Measurements from ENCODE around the gene FRMD4B.

FRMD4B gene

DNA sequence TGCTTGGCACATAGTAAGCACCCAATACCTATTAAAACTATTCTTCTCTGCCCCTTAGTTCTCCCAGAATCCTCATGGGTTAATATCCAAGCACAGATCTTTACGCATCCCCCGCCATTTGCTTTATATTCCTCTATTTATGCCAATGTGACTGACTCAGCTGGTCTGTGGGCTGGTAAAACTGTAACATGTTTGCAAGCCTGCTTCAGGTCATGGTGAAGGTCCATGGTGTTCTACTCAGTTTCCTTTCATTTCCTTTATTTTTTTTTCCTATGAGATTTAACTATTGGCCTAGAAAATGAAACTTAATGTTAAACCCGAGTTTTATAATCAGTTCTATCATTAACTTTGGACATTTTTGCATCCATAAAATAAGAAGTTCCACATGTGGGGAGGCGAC, 47.0 kb downstream of the FRMD4B start:
- TF ChIP-seq, protein P1, sequence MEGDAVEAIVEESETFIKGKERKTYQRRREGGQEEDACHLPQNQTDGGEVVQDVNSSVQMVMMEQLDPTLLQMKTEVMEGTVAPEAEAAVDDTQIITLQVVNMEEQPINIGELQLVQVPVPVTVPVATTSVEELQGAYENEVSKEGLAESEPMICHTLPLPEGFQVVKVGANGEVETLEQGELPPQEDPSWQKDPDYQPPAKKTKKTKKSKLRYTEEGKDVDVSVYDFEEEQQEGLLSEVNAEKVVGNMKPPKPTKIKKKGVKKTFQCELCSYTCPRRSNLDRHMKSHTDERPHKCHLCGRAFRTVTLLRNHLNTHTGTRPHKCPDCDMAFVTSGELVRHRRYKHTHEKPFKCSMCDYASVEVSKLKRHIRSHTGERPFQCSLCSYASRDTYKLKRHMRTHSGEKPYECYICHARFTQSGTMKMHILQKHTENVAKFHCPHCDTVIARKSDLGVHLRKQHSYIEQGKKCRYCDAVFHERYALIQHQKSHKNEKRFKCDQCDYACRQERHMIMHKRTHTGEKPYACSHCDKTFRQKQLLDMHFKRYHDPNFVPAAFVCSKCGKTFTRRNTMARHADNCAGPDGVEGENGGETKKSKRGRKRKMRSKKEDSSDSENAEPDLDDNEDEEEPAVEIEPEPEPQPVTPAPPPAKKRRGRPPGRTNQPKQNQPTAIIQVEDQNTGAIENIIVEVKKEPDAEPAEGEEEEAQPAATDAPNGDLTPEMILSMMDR (IDR thresholded peaks at IDR 0.05; ENCODE audit: insufficient read depth, missing control alignments) = no peak
- FAIRE-seq (no peak), DNase-seq (ENCODE audit: insufficient read length, low spot score) (no peak)

DNA sequence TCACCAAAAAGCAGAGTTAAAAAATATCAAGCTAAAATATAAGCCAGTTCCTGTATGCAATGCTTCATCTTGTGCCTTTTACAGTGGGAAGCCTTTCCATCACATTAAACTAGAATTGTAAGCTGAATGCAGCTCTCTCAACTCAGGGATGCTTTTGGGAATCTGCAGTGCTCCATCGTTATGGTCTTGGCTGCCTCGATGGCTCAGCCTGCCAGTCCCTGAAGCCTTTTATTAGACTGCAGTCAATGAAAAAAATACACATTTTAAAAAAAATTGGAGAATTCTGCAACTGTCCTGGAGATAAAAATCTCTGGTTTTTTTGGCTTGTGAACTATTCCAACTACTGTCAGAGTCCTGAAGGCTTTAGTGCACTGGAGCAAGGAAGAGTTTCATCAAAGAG, 53.0 kb downstream of the FRMD4B start:
- no peak for FAIRE-seq
- no peak for DNase-seq (ENCODE audit: insufficient read length, low spot score)
- TF ChIP-seq, protein P1 (IDR thresholded peaks at IDR 0.05; ENCODE audit: insufficient read depth, missing control alignments) = no peak

DNA sequence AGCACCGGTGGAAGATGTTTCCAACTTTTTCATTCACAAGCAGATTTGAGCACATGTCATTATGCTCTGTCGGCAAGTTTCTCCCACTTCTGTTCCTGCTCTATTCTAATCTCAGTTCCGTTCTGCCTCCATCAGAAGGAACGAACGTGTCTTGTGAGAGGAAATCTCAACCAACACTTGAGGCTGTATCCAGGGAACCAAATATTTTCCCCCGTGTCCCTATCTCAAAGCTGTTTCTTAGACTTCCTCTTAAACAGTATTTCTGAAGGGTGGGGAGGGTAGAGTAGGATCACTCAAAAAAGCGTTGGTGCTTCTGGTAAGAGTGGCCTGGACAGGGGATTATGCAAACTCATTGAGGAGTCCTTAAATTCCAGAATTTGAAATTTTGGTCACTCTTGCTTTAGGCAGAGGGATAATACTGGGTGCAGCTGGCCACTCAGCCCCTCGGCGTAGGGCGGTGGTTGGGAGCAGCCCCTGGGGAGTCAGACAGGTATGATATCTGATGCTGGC, 54.9 kb downstream of the FRMD4B start:
- no peak for DNase-seq (ENCODE audit: insufficient read length, low spot score)
- TF ChIP-seq, protein P1 (IDR thresholded peaks at IDR 0.05; ENCODE audit: insufficient read depth, missing control alignments) = no peak

DNA sequence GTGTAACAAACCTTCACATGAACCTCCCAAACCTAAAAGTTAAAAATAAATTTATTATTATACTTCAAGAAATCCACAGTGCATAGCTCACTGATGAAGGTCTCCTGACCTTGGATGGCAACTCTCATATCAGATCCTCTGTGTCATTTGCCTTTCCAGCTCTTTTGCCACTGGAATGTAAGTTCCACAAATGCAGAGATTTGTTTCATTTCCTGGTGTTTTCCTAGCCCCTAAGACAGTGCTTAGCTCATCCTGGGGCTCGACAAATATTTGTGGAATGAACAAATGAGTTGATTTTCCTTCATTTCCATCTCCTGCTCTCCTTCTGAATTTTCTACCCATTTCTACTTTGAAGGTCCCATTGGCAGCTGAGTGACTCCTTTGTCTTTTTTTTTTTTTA, 56.0 kb downstream of the FRMD4B start:
- TF ChIP-seq, protein P1 (IDR thresholded peaks at IDR 0.05; ENCODE audit: insufficient read depth, missing control alignments) = no peak
- no peak for DNase-seq (ENCODE audit: insufficient read length, low spot score)
- no peak for FAIRE-seq

More for the DNA sequence above, 54.9 kb downstream of the FRMD4B start:
- no peak for FAIRE-seq

DNA sequence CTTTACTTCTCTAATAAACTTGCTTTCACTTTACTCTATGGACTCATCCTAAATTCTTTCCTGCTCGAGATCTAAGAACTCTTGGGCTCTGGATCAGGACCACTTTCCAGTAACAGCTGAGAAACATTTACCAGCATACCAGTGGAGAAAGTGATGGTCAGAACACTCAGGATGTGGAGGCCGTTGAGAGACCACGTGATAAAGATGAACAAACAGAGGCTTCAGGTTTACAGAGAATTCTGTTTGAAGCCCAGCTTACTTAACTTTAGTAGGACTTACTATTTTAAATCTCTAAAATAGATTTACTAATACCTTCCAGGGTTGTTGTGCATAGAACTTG, 57.0 kb downstream of the FRMD4B start:
- DNase-seq (ENCODE audit: insufficient read length, low spot score) (no peak), FAIRE-seq (no peak)
- TF ChIP-seq, protein P1 (IDR thresholded peaks at IDR 0.05; ENCODE audit: insufficient read depth, missing control alignments) = no peak

DNA sequence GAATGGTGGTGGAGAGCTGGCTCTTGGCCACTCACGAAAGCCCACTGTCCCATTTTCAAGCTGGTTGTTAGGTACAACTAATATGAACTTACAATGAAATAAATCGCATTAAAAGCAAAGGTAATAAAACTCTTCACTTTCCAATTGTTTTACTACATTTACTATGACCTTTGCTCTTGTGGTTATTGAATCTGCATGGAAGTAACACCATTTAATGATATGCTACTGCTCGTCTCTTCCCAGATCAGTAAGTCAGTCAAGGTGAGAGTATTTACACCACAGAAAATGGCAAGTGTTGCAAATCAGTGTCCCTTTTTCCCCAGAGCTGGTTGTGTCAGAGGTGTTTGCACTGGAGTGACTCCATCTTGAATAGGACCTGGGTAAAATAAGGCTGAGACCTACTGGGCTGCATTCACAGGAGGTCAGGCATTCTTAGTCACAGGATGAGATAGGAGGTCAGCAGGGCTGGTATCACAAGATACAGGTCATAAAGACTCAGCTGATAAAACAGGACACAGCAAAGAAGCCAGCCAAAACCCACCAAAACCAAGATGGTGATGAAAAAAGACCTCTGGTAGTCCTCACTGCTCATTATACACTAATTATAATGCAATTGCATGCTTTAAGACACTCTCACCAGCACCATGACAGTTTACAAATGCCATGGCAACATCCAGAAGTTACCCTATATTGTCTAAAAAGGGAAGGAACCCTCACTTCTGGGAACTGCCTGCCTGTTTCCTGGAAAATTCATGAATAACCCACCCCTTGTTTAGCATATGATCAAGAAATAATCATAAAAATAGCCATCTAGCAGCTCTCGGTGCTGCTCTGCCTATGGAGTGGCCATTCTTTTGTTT, 57.6 kb downstream of the FRMD4B start:
- TF ChIP-seq, protein P1 (IDR thresholded peaks at IDR 0.05; ENCODE audit: insufficient read depth, missing control alignments) = no peak
- FAIRE-seq (no peak), DNase-seq (ENCODE audit: insufficient read length, low spot score) (no peak)

DNA sequence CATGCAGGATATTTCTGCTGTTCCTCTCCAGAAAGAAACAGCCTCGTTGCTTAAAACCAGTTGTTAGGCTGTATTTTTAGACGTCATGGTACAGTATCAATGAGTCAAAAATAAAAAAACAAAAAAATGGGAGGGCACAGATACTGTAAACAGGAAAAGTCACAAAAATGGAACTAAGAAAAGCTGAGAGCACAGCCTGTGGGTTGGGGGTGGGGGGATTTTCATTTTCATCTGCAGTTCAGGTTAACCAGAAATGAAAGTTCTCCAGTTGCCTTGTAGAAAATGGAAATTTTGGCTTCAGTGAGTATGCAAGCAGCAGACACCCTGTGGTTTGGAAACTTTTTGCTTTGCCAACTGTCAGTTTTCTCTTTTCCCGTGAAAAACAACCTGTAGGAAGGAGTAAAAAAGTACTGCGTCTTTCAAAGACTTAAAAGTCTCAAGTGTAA, 59.0 kb downstream of the FRMD4B start:
- no peak for FAIRE-seq

More for the DNA sequence above, 59.0 kb downstream of the FRMD4B start:
- no peak for DNase-seq (ENCODE audit: insufficient read length, low spot score)
- TF ChIP-seq, protein P1 (IDR thresholded peaks at IDR 0.05; ENCODE audit: insufficient read depth, missing control alignments) = no peak

All from D721Med (cell line).